Left ventricle myocardium superior (tissue), 1 donor: ENCODE data around the gene RAE1. TPM values are rescaled to one million over a fixed set of nuclear protein-coding genes. Genes with fewer than 3 reads are reported as not detected.

ENCODE experiments used
- ATAC-seq: fragments of 200-7000 bp; cut with Tn5 transposase; one replicate; pipeline ENCODE4 v1.9.1; 2020; ENCODE audit warnings: mild to moderate bottlenecking, moderate library complexity
- DNase-seq: peaks from one replicate; pipeline ENCODE4 v3.0.0-alpha.2; 2020
- intact Hi-C: fragments of 100-400 bp; cut with micrococcal nuclease; formaldehyde crosslinking; loops from one replicate; pipeline ENCODE4 v1.11.0; 2022
- total RNA-seq: library from RNA; stranded (reverse); fragmentation: NEBNext Ultra II Directional; extraction: Animal tissue kit (Norgen Biotek cat#: 25700); gene quantifications from one replicate; pipeline ENCODE4 v1.2.1, GENCODE V29; 2021
- donor health status: DM: no; HTN: yes; CAD: no; lungs with severe emphysema.

Gene RAE1
- total RNA-seq, 1 donor from 2014 or later: 15.1 TPM

- DNase-seq (no peak), ATAC-seq (no peak)
- intact Hi-C loops: loop anchor here (2.0 to 10.0 kb wide), 2 partner anchors 51 to 111 kb away; no protein-coding TSS in a partner anchor
These were observed 32.6 kb downstream of the RAE1 start for GRCh38 chr20:57383447-57384347.

DNA sequence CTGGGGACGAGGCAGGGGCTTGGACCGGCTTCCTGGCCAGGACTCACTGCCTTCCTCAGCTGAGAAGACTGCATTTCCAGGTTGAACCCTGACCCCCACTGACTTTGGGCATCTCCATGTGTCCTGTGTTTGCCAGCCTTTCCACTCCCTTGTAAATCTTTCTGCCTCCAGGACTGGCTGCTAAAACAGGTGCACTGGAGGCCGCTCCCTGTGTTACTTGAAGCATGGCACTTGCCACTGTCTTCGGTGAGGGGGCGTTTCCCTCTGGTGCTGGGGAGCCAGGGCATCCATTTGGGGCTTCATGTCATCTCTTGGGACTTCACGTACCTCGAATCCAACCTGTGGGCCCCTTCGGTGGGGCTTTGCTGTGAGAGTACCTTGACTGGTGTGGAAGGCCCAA, 33.4 kb downstream of the RAE1 start:
- DNase-seq (no peak), ATAC-seq (no peak)
- intact Hi-C loops: loop anchor here (10.0 kb wide), 1 partner anchor 50 kb away; no protein-coding TSS in a partner anchor

DNA sequence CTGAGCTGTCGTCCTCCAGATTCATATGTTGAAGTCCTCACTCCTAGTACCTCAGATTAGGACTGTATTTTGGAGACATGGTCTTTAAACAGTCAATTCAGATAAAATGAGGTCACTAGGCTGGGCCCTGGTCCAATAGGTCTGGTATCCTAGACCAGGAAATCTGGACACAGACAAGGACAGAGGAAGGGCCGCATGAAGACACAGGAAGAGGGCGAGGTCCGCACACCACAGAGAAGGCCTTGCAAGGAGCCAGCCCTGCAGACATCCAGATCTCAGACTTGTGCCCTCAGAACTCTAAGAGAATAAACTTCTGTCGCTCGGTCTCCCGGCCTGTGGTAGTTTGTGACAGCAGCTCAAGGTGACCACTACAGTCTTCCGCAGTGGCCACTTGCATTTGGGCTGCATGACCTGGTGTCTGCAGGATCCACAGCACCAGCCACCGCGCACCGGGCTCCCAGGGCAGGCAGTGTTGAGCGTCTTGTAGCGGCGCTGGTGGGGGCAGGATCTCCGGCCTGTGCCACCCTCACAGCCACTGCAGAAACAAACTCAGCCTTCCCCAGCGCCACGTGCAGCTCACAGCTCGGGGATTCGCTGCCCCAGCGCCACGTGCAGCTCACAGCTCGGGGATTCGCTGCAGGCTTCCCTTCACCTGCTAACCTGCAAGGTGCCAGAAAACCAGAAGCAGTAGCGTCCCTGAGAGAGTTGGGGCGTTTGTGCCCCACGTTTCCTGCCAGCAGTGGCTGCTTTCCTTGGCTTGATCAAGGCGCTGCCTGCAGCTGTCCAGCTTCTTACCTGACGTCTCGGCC, 34.1 kb downstream of the RAE1 start:
- ATAC-seq: peak; percentile 7
- DNase-seq: no peak
- intact Hi-C loops: loop anchor here (10.0 kb wide), 1 partner anchor 50 kb away; no protein-coding TSS in a partner anchor

DNA sequence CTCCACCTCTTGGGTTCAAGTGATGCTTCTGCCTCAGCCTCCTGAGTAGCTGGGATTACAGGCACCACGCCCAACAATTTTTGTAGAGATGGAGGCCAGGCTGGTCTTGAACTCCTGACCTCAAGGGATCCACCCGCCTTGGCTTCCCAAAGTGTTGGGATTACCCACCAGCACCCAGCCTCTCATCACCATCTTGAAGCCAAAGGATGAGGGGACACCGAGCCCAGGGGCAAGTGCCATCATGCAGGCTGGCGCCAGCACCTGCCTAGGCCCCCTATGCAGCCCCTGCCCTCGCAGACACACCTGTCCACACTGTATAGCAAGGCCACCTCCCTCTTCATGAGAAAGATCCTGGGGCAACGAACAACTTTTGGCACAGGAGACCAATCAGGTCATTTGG, 34.9 kb downstream of the RAE1 start:
- intact Hi-C loops: loop anchor here (10.0 kb wide), 1 partner anchor 49 kb away; no protein-coding TSS in a partner anchor

GRCh38 chr20:57386762-57387161, 35.7 kb downstream of the RAE1 start:
- ATAC-seq (no peak), DNase-seq (no peak)
- intact Hi-C loops: loop anchor here (10.0 kb wide), 1 partner anchor 48 kb away; no protein-coding TSS in a partner anchor

More for the DNA sequence above, 34.9 kb downstream of the RAE1 start:
- ATAC-seq: no peak
- DNase-seq: no peak

GRCh38 chr20:57387463-57387862, 36.4 kb downstream of the RAE1 start:
- intact Hi-C loops: loop anchor here (10.0 kb wide), 1 partner anchor 47 kb away; no protein-coding TSS in a partner anchor
- ATAC-seq (no peak), DNase-seq (no peak)

- intact Hi-C loops: loop anchor here (10.0 kb wide), 1 partner anchor 47 kb away; no protein-coding TSS in a partner anchor
- DNase-seq: no peak
- no peak for ATAC-seq
These were observed 36.9 kb downstream of the RAE1 start for GRCh38 chr20:57387945-57388371.

GRCh38 chr20:57388953-57389694, 38.1 kb downstream of the RAE1 start:
- intact Hi-C loops: loop anchor here (10.0 kb wide), 1 partner anchor 46 kb away; no protein-coding TSS in a partner anchor
- DNase-seq (peak; percentile 92), ATAC-seq (peak; percentile 80)

- intact Hi-C loops: loop anchor here (10.0 kb wide), 1 partner anchor 45 kb away; no protein-coding TSS in a partner anchor
- no peak for DNase-seq
- ATAC-seq: no peak
These were observed 38.9 kb downstream of the RAE1 start for GRCh38 chr20:57389695-57390603.

GRCh38 chr20:57390604-57391438, 39.8 kb downstream of the RAE1 start, which contains the start of gene RBM38:
Gene RBM38, plus strand, starts transcription at chr20:57391396. Its CDS starts 186 bp downstream, at chr20:57391582.
- peak; percentile 85 for DNase-seq
- intact Hi-C loops: no loop called here

DNA sequence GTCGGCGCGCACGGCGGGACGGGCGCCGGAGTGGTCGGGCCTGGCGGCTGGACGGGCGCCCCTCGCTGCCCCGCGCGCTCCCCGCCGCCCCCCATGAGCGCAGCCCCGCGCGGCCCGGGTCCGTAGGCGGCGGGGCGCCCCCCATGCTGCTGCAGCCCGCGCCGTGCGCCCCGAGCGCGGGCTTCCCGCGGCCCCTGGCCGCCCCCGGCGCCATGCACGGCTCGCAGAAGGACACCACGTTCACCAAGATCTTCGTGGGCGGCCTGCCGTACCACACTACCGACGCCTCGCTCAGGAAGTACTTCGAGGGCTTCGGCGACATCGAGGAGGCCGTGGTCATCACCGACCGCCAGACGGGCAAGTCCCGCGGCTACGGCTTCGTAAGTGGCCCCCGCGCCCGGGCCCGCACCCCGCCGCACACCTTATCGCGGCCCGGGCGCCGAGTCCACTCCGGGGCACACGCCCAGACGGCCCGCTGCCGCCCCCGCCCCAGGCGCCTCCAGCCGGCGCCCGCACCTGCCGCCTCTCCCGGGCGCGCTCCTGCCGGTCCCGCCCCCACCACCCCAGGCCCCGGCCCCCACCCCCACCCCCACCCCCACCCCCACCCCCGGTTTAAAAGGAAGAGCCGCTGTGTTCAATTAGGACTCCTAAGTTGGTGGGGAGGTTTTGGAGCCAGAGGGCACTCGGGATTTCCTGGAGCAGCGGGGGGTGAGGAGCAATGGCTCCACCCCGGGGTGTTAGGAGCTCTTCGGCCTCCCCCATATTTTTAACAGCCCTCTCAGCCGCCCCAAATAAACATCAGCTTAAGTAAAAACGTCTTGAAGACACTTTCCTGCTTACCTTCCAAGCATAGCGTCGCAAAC, 40.6 kb downstream of the RAE1 start:
- peak; percentile 56 for DNase-seq
- no peak for ATAC-seq
- intact Hi-C loops: no loop called here

More at GRCh38 chr20:57390604-57391438, 39.8 kb downstream of the RAE1 start, which contains the start of gene RBM38:
- peak; percentile 67 for ATAC-seq

GRCh38 chr20:57392512-57393271, 41.6 kb downstream of the RAE1 start:
- DNase-seq (peak; percentile 82), ATAC-seq (peak; percentile 57)
- intact Hi-C loops: no loop called here

DNA sequence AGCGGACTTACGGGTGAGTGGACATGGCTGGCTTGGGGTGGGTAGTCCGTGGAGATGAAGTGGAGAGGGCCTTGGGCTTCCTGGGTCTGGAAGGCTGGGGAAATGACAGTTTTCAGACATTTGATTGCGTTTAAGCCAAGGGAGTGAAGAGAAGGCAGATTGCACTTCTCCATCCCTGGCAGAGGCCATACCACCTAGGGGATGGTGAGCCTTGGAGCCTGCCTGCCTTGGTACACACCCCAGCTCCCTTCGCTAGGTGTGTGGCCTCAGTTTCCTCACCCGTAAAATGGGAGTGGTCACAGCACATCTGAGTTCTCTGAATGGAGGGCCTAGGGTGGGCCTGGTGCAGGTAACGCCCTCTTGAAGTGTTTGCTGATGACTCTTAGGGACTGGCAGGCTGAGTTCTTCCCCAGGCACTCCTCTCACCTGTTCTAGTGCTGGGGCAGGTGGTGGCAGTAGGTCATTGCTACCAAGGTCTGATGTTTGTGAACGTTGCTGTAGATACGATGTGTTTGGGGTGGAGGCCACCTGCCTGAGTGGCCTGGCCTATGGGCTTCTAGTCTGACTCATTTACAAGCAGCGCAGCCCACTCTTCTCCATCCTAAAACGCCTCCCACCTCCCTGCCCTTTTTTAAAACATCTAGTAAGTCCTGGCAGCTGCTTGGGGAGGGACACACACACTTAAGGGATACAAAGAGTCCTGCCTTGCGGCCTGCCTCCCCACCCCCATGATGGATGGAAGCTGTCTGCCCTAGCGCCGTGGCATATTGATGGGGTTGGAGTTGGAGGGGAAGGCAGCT, 42.5 kb downstream of the RAE1 start:
- DNase-seq: no peak
- intact Hi-C loops: no loop called here
- no peak for ATAC-seq
